Fibroblast of the aortic adventitia (primary cell): Measurements from ENCODE around the gene RAPGEF4. TPM values are rescaled to one million over a fixed set of nuclear protein-coding genes. Genes with fewer than 3 reads are reported as not detected.
A peak's percentile ranks its signal among the peaks of the same experiment; 100 is the strongest.

Experiments
- DNase-seq: peaks from one replicate; pipeline ENCODE4 v3.0.0-alpha.2; 2010; ENCODE audit warnings: low read depth
- H3K4me3 ChIP-seq: 2 replicates; pipeline ENCODE4 v1.5.1; 2011; ENCODE audit warnings: low read depth, mild to moderate bottlenecking, control low read depth, low read length, moderate library complexity
- total RNA-seq: library from RNA; depleted of rRNA; stranded (reverse); fragments of >200 nt; gene quantifications from 2 replicates; pipeline ENCODE4 v1.2.3, GENCODE V29; 2012; ENCODE audit warnings: low replicate concordance
- TF ChIP-seq, protein P1 (sequence below): IDR thresholded peaks from 2 replicates; pipeline ENCODE4 v1.5.1; 2011; ENCODE audit warnings: mild to moderate bottlenecking, low read length, control low read depth, inconsistent platforms; ENCODE audit not compliant: insufficient read depth

The RAPGEF4 gene
- total RNA-seq, 1 donor: 1.3 TPM

DNA sequence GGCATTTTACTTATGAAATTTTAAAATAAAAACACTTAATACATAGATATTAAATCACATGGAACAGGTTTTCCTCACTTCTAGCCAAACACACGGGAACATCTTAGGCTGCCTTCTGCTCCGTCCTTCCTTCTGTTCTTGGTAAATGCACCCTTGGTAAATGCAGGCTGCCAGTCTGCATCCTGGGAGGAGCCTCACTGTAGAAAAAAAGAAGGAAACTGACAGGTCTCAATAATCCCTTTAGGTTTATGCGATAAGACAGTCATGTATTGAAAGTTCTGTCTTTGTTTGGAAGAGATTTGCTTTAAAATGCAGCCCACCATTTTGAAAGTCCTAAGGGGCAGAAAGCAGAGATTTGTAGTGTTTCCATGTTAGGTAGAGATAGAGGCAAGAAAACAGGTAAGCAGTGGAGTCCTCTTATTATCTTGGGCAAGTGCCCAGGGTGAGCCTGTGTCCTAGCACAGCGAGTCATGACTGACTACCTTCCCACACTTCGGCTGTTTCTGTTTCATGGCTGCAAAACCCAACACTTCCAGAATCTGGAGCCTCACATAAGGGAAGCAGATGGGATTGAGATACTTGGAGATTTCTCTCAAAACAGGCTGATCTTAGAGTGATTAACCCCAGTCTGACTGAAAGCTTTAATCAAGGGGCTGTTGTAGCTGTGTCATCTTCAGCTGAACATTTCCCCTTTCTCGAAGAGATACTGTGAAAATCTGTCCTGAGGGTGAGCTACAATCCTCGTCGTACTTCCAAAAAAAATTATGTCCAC is 208.6 kb downstream of the RAPGEF4 start:
- no peak for DNase-seq
- no peak overlapping the region for H3K4me3 ChIP-seq
- TF ChIP-seq, protein P1, sequence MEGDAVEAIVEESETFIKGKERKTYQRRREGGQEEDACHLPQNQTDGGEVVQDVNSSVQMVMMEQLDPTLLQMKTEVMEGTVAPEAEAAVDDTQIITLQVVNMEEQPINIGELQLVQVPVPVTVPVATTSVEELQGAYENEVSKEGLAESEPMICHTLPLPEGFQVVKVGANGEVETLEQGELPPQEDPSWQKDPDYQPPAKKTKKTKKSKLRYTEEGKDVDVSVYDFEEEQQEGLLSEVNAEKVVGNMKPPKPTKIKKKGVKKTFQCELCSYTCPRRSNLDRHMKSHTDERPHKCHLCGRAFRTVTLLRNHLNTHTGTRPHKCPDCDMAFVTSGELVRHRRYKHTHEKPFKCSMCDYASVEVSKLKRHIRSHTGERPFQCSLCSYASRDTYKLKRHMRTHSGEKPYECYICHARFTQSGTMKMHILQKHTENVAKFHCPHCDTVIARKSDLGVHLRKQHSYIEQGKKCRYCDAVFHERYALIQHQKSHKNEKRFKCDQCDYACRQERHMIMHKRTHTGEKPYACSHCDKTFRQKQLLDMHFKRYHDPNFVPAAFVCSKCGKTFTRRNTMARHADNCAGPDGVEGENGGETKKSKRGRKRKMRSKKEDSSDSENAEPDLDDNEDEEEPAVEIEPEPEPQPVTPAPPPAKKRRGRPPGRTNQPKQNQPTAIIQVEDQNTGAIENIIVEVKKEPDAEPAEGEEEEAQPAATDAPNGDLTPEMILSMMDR: no peak

DNA sequence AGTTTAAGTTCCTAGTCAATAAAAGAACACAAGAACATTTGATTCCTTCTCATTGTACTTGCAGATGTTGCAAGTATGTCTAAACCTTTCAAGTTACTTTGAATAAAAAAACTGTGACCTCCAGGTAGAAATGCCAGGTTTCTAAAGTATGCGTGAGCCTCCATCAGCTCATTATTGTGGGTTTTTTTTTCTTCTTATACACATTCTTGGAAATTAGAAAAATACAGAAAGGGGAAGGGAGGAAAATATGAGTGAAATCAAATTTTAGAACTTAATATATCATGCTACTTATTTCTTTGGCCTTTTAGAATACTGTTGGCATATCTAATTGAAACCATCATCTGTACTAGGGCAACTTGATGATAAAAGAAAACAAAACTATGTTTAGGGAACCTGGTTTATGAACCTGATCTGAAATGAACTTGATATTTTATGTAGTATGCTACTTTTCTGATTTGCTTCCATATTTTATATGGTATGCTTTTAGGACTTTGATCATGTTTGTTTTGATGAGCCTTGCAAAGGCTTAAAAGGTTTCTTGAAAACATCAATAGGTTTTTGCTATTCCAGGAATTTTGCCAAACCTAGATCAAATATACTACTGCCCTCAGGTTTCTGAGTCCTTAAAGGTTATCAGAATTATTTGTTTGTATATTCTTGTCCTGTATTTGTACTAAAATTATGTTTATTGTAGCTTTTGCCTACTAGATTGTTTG is 209.3 kb downstream of the RAPGEF4 start:
- no peak for DNase-seq
- TF ChIP-seq, protein P1: no peak
- H3K4me3 ChIP-seq: no peak overlapping the region

DNA sequence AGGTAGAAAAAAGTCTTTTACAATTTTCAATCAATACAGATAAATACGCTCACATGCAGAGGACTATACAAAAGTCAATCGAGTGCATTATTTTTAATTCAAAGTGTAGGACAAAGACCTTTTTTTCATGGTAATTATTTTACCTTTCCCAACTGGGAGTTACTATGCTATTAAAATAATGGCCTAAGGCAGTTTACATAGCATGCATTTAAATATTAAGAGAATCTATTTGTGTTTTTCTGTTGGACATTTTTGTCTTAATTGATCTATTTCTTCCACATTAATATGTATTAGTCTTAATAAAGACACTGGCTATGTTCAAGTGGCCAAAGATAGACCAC is 209.8 kb downstream of the RAPGEF4 start:
- no peak for DNase-seq
- TF ChIP-seq, protein P1: no peak
- no peak overlapping the region for H3K4me3 ChIP-seq

DNA sequence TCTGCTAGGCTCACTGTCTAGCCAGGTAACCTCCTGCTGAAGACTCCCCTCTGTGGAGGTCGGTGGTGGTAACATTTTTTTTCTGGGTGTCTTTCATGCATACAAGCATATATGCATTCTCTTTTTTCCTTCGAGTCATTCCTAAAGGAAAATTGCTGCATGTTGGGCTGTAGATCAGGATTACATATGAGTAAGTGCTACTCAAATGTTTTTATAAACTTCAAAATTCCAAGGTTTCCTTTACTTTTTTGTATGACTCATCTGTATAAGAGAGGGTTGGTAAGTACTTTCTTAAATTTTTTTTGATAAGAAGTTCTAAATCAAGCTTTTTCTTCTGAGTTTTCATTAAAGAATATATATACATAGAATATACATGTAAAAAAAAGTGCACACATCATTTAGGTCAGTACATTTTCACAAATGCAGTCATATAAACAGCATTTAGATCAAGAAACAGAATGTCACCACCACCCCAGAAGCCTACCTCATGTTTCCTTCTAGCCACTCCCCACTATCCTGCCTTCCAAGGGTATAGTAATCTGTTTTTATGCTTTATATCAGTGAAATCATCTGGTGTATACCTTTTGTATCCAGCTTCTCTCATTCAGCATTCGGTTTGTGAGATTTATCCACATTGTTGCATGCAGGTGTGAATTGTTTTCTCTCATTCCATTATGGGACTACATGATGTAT is 212.0 kb downstream of the RAPGEF4 start:
- TF ChIP-seq, protein P1: no peak
- DNase-seq: peak; percentile 46
- no peak overlapping the region for H3K4me3 ChIP-seq

DNA sequence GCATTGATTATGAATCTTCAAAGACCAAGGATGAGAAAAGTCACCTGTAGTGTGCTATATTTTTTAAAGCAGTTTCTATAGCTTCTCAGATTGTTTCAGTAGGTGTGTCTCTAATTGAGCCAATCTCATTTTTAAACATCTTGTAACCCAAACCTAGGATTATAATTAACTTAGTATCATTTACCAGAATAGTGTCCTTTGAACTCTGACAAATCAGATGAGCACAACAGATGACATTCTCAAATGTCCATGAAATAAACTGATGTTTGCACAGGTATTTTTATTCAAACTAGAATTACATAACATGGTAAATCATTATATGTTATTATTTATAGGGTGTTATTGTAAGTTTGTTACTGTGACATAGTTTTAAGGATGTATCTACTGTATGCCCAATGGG is 213.9 kb downstream of the RAPGEF4 start:
- DNase-seq: no peak
- H3K4me3 ChIP-seq: no peak overlapping the region
- TF ChIP-seq, protein P1: no peak

DNA sequence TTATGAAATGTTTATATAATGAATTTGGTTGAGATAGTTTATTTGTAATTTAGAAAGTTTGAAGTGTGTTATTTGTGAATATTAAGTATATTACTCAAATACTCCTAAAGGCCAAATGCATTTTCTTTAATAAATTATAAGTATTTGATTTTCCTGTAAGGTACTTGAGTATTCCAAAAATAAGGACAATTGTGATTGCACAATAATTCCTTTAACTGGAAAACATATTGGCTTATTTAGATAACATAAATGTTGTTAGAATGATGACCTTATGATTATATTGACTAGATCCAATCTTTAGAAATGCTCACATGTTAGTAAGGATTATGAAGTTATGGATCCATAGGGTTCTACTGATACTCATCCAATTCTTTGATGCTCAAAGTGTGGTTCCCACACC is 214.9 kb downstream of the RAPGEF4 start:
- no peak for DNase-seq
- TF ChIP-seq, protein P1: no peak

More for the DNA sequence above, 214.9 kb downstream of the RAPGEF4 start:
- no peak overlapping the region for H3K4me3 ChIP-seq
